Hepatocyte (in vitro differentiated cells): Measurements from ENCODE around the gene PKP3.

Experiments used
- EZH2phosphoT487 ChIP-seq: fragments of 200-600 bp; sonication (generic); IDR thresholded peaks from one replicate; pipeline ENCODE4 v1.6.1; 2018; ENCODE audit warnings: antibody characterized with exemption, mild to moderate bottlenecking, low read depth, moderate library complexity; ENCODE audit not compliant: unreplicated experiment, severe bottlenecking
- TF ChIP-seq, protein P1 (sequence below): fragments of 200-600 bp; sonication (generic); IDR thresholded peaks from 2 replicates; pipeline ENCODE4 v1.5.1; 2016; ENCODE audit warnings: antibody characterized with exemption, mild to moderate bottlenecking; ENCODE audit not compliant: poor library complexity

- TF ChIP-seq, protein P1, sequence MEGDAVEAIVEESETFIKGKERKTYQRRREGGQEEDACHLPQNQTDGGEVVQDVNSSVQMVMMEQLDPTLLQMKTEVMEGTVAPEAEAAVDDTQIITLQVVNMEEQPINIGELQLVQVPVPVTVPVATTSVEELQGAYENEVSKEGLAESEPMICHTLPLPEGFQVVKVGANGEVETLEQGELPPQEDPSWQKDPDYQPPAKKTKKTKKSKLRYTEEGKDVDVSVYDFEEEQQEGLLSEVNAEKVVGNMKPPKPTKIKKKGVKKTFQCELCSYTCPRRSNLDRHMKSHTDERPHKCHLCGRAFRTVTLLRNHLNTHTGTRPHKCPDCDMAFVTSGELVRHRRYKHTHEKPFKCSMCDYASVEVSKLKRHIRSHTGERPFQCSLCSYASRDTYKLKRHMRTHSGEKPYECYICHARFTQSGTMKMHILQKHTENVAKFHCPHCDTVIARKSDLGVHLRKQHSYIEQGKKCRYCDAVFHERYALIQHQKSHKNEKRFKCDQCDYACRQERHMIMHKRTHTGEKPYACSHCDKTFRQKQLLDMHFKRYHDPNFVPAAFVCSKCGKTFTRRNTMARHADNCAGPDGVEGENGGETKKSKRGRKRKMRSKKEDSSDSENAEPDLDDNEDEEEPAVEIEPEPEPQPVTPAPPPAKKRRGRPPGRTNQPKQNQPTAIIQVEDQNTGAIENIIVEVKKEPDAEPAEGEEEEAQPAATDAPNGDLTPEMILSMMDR, result no peak
- no peak for TF ChIP-seq EZH2phosphoT487
Observed at GRCh38 chr11:451738-452137, 57.7 kb downstream of the PKP3 start.
